NCI-H345 treated with DMSO at 0.1 percent for 48 hours (cell line): ENCODE data around the gene RASIP1.
"Not testable (repeated sequence)": the region's sequence is repeated elsewhere in the genome, so short reads cannot be mapped to it uniquely, and the experiment has no call there.

Experiments
- DNase-seq: peaks from one replicate; lab custom pipeline; 2025; ENCODE audit not compliant: unreplicated experiment; lab: John Stamatoyannopoulos, UW

RASIP1 gene, protein sequence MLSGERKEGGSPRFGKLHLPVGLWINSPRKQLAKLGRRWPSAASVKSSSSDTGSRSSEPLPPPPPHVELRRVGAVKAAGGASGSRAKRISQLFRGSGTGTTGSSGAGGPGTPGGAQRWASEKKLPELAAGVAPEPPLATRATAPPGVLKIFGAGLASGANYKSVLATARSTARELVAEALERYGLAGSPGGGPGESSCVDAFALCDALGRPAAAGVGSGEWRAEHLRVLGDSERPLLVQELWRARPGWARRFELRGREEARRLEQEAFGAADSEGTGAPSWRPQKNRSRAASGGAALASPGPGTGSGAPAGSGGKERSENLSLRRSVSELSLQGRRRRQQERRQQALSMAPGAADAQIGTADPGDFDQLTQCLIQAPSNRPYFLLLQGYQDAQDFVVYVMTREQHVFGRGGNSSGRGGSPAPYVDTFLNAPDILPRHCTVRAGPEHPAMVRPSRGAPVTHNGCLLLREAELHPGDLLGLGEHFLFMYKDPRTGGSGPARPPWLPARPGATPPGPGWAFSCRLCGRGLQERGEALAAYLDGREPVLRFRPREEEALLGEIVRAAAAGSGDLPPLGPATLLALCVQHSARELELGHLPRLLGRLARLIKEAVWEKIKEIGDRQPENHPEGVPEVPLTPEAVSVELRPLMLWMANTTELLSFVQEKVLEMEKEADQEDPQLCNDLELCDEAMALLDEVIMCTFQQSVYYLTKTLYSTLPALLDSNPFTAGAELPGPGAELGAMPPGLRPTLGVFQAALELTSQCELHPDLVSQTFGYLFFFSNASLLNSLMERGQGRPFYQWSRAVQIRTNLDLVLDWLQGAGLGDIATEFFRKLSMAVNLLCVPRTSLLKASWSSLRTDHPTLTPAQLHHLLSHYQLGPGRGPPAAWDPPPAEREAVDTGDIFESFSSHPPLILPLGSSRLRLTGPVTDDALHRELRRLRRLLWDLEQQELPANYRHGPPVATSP

DNA sequence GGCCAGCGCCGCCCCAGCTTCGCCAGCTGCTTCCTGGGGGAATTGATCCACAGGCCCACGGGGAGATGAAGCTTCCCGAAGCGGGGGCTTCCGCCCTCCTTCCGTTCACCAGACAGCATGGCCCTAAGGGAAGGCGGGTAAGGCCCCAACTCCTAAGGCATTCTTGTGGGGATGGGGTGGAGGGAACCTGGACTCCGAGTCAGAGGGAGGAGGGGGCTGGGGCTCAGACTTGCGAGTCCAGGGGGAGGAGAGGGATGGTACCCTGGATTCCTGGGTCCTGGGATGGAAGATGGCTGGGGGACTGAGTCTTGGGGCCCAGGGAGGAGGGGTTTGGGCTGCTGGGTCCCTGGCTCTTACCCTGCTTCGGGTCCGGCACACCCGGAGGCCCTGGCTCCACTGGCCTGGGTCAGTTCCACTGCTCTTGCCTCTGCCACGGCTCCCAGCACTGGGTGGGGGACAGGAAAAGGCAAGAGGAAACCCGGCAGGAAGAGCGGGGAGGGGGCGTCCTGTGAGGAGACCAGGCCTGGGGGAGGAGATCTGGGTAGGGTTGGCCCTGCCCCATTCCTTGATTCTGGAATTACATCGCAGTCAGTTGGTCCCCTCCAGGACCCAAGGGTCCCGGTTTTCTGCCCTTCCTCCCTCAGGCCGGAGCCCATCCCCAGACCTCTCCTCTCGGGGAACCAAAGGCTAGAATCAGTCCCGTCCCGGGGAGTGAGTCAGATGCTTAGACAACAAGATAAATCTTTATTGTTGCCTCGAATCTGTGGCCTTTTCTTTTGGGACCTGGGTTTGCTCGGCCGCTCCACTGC is at the start of gene RASIP1:
RASIP1 (minus strand) TSS at position 447 of the 809 bp plus-strand sequence; CDS start at position 119, 328 bp downstream.
- no peak for DNase-seq

DNA sequence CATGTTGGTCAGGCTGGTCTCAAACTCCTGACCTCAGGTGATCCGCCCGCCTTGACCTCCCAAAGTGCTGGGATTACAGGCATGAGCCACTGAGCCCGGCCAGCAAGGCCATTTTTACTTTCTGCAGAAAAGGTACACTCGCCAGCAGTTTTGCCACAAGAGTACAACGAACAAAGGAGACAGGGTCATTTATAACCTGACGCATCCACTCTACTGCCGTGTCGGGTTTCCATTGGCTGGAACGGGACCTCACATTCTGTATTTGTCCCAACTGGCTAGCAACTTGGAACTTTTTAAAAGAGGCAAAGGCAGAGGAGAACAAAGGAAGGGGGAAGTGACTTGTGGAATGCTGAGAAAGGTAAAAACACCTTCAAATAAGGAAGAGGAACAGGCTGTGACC is 46.9 kb upstream of the RASIP1 start:
- DNase-seq, result not testable (repeated sequence)

DNA sequence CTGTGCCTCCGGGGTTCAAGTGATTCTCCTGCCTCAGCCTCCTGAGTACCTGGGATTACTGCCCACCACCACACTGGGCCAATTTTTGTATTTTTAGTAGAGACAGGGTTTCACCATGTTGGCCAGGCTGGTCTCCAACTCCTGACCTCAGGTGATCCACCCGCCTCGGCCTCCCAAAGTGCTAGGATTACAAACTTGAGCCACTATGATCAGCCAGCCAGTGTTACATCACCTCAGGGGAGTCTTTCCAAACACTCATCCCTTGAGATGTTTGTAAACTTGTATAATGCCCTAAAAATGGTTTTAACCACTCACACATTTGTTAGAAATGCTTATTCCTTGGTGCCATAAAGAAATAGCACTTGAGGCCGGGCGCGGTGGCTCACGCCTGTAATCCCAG is 46.0 kb upstream of the RASIP1 start:
- not testable (repeated sequence) for DNase-seq

DNA sequence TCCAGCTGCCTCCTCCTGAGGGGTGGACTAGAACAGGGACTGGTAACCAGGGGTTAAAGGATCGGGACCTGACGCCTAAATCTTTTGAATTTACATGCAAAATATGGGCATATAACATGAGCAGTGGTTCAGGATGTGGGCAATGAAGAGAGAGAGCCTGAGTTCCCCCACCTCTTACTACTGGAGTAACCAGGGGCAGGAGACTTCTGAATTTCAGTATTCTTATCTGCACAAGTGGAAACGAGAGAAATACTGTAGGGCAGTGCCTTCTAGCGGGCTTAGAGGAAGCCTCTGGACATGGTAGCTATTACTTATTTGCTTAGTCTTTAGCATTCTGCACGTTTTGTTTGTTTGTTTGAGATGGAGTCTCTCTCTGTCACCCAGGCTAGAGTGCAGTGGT is 44.1 kb upstream of the RASIP1 start:
- DNase-seq, result no peak

DNA sequence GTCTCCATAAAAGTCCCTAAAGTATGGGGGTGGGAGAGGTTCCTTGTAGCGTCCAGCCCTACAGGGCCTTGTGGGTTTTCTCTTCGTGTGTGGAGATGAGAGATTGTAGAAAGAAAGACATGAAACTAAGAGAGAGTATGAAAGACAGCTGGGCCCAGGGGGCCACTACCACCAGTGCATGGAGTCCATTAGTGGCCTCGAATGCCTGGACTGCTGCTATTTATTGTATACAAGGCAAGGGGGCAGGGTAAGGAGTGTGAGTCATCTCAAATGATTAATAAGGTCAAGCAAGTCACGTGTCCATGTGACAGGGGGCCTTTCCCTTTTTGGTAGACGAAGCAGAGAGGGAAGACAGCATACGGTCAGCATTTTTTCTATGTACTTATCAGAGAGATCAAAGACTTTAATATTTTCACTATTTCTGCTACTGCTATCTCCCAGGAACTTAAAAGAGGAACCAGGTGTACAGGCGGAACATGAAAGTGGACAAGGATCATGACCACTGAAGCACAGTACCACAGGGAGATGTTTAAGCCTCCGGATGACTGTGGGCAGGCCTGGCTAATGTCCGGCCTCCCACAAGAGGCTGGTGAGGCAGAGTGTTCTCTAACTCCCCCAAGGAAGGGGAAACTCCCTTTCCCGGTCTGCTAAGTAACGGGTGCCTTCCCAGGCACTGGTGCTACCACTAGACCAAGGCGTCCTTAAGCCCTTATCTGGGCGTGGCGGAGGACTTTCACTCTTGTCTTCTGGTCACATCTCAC is 40.4 kb upstream of the RASIP1 start:
- no peak for DNase-seq

DNA sequence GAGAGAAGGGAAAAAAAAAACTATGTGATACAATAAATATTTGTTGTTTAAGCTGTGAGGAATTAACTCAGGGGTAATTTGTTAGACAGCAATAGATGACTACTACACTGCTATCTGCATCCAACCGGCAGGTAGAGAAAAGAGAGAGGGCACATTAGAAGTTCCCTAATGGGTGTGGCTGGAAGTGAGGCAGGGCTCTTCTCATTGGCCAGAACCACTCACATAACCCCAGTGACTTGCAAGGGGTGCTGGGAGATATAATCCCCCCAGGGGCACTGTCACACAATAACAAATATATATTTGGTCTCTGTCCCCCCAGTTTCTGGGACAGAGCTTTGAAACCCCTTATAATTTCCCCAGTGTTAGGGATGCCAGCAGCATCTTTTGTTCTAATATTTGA is 39.2 kb upstream of the RASIP1 start:
- DNase-seq, result no peak

DNA sequence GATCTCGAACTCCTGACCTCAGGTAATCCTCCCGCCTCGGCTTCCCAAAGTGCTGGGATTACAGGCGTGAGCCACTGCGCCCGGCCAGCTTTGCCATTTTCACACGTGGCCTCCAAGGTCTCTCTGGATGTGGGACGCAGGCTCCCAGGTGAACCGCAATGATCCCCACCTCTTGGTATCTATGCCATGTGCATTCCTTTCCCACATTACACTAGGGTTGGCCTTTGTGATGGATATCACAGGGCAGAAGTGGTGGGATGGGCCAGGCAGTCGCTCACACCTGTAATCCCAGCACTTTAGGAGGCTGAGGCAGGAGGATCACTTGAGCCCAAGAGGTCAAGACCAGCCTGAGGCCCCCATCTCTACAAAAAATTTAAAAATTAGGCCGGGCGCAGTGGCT is 37.3 kb upstream of the RASIP1 start:
- no peak for DNase-seq

DNA sequence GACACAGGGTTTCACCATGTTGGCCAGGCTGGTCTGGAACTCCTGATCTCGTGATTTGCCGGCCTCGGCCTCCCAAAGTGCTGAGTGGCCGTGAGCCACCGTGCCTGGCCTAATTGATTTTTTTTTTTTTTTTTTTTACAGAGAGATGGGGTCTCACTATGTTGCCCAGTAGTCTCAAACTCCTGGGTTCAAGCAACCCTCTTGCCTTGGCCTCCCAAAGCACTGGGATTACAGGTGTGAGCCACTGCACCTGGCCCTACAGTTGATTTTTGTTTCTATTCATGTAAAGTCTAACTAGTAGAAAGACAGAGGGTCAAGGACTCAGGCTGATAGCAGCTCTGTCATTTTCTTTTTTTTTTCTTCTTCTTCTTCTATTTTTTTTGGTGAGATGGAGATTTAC is 36.7 kb upstream of the RASIP1 start:
- no peak for DNase-seq

DNA sequence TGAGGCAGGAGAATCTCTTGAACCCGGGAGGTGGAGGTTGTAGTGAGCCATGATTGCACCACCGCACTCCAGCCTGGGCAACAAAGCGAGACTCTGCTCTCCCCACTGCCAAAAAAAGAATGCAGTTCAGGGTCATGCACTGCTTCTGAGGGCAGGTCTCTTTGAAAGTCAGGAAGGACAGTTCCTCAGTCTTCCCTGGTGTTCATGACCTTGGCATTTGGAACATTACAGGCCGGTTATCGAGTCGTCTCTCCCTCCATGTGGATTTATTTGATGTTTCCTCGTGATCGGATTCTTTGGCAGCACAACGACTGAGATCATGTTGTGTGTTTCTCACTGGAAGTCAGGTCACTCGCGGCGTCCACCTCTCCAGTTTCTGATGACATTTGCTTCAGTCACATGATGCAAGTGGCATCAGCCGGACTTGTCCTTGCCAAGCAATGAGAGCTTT is 32.1 kb upstream of the RASIP1 start:
- no peak for DNase-seq

DNA sequence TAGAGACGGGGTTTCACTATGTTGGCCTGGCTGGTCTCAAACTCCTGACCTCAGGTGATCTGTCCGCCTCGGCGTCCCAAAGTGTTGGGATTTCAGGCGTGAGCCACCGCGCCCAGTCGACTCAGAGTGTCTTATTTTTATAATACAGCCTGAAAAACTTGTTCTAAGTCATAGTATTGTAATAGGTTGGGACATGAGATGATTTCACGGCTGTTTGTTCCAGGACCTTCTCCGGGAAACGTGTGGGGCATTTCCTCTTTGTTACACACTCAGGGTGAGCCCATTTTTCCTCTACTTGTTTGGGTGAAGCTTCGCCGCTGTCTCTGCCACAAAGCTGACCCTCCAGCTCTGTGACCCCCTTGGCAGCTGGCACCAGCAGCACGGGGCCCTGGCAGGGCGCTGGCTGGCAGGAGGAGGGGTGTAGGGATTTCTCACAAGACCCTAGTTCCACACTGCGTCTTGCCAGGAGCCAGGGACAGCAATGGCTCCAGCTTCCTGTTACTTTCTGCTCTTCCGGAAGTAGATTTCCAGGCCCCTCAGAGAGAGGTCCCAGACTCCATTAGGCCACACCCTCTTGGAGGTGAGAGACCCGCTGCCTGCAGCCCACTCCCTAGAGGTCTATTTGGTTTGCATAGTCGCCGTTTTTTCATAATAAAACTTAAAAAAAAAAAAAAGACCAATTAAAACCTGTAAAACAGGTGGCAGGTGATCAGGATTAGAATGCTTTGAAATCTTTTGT is 30.5 kb upstream of the RASIP1 start:
- DNase-seq, result no peak

DNA sequence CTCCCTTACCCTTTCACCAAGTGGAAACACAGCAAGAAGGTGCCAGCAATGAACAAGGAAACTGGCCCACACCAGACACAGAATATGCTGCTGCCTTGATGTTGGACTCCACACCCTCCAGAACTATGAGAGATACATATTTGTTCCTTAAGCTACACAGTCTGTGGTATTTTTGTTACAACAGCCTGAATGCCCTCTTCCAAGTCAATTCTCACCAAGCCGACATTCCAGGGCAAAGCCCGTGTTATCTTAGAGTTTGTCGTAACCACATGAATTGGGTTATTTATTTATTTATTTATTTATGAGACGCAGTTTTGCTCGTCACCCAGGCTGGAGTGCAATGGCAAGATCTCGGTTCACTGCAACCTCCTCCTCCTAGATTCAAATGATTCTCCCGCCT is 29.9 kb upstream of the RASIP1 start:
- DNase-seq, result no peak

DNA sequence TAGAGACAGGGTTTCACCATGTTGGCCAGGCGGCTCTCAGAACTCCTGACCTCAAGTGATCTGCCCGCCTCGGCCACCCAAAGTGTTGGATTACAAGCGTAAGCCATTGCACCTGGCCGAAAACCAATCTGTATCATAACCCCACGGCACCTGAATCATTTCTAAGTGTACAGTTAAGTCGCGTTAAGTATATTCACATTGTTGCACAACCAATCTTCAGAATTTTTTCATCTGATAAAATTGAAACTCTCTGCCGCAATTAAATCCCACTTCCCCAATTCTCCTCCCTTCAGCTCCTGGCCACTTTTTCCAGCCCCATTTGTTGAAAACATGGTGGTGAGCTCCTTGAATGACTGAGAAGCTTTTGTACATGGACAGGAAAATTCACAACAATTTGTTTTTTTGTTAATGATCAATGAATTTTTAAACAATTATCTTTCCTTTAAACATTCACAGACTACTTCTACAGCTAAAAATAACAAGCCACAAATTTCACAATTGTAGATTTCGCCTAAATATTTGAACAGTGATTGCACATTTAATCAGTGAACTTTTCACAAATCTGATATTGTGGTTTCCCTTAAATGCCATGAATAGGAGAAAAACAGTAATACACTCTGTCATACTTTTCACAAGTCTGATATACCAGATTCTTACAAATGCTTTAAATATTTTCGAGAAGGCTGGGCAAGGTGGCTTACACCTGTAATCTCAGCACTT is 28.7 kb upstream of the RASIP1 start:
- no peak for DNase-seq

DNA sequence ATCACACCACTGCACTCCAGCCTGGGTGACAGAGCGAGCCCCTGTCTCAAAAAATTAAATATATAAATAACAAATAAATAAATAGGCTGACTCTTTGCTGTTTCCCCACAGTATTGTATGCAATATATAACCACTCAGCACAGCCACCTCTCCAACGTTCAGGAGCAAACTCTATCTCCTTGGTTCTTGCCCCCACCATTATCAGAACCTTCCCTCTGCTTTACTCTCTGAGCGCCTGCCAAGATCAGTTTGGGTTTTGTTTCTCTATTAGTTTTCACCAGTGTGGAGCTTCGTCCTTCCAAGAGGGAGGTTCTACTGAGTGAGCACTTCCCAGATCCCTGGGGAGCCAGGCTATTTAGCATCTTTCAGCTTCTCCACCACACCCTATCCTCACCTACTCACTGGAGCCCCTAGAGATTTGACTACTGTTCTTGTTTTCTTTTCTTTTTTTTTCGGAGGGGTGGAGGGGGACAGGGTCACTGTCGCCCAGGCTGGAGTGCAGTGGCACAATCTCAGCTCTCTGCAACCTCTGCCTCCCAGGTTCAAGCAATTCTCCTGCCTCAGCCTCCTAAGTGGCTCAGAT is 27.9 kb upstream of the RASIP1 start:
- not testable (repeated sequence) for DNase-seq

DNA sequence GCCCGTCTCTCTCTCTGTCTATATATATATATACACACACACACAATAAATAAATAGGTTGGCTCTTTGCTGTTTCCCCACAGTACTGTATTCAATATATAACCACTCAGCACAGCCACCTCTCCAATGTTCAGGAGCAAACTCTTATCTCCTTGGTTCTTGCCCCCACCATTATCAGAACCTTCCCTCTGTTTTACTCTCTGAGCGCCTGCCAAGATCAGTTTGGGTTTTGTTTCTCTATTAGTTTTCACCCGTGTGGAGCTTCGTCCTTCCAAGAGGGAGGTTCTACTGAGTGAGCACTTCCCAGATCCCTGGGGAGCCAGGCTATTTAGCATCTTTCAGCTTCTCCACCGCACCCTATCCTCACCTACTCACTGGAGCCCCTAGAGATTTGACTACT is 25.4 kb upstream of the RASIP1 start:
- not testable (repeated sequence) for DNase-seq

DNA sequence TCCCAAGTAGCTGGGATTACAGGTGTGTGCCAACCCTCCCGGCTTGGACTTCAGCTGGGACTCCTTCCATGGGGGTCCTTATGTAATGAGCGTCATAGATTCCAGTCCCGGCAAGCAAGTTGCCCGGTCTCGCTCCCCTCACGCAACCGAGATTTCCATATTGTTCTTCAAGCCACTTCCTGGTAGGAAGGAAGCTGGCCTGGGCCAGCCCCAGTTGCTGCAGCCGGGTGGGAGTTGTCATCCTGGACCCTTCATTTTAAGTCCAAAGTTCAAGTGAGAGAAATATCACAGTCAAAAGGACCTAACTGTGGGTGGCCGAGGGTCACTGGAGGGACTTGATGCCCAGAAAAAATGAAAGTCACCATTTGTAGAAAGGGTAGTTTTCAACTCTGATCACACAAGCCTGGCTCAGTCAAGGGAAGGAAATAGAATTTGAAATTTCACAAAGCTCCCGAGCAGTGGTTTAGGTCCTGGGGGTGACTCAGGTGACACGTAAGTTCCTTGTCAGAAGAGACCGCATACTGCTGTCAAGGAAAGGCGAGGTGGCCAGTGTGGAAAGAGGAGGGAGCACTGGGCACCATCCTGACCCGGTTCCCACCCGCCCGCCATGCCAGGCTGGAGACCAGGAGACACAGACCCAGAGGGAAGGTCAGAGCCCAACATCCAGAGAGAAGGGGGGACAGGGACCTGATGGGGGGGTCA is 20.2 kb upstream of the RASIP1 start:
- no peak for DNase-seq

DNA sequence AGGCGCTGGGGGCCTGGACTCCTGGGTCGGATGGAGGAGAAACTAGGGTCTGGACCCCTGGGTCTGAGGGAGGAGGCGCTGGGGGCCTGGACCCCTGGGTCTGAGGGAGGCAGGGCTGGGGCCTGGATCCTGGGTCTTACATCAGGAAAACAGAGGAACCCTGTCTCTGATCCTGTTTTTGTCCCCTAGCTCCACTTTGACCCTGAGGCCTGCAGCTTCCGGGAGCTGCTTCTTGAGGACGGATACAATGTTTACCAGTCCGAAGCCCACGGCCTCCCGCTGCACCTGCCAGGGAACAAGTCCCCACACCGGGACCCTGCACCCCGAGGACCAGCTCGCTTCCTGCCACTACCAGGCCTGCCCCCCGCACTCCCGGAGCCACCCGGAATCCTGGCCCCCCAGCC is 17.3 kb upstream of the RASIP1 start:
- DNase-seq, result no peak

DNA sequence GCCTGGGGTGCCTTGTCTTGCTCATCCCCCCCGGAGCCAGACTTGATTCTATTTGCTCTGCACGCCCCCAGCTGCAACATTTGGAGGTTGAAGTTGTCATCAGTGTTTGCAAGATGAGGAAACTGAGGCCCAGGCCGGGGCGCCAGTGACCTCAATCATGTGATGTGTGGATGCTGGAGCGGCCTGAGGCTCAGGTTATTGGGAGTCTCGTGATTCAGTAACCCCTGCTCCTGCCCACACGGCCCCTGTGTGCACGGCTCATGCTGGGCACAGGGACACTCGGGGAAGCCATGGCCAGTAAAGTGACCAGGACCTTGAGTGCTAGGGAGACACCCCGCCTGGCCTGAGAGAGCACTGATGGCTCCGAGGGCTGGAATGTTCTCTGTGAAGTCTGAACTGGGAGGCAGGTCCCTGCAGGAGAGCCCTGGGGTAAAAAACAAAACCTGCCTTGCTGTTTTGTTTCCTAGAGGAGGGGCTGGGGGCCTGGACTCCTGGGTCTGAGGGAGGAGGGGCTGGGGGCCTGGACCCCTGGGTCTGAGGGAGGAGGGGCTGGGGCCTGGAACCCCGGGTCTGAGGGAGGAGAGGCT is 16.8 kb upstream of the RASIP1 start:
- DNase-seq, result no peak

DNA sequence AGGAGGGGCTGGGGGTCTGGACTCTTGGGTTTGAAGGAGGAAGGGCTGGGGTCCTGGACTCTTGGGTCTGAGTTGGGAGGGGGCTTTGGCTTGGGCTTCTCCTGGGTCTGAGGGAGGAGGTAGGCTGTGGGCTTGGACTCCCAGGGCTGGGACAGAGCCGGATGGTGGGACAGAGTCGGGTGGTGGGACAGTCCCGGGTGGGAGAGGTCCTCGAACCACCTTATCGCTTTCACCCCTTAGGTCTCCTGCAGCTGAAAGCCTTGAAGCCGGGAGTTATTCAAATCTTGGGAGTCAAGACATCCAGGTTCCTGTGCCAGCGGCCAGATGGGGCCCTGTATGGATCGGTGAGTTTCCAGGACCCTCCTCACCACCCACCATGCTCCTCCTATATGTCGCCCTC is 16.3 kb upstream of the RASIP1 start:
- DNase-seq, result no peak
